HL-60/S4 treated with phorbol 12-myristate 13-acetate at 8.2 ng/mL for 4 days and 3 days (cell line): Measurements from ENCODE around the gene CSDE1.

ENCODE experiments used
- in situ Hi-C: fragments of 300-500 bp; cut with MboI; formaldehyde crosslinking; loops from 2 replicates; pipeline ENCODE4 v1.15.0; 2022; ENCODE audit warnings: low sequenced_read_pairs

Gene CSDE1

DNA sequence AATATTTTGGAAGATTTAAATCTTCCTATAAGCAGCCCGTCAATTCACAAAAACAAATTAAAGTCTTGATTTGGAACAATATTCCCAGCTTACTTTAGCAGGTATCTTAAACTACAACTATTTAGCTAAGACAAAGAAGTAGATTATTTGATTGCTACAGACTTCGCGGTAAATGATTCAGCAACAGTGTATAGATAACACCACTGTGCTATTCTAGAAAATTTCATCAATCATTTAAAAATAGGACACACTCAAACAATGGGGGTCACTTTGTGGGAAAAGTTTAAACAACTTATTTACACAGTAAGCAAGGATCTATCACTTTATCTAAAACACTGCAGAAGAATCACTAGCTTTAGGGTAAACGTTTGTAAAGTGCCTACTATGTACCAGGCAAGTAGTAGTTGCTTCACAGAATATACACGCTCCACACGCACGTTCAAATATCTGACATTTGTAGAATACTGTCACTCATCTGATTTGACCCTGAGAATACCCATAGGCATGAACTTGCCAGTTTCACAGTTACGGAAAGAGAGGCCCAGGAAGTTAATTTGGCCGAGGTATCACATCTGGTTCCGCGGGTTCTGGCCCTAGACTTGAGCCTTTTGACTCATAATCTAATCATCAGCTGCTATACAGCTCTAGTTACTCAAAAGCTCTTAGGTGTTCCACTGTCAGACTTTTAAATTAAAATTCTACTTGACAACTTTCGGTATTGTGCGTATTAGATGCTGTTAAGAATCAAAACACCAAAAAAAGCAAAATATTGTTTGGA is 88.8 kb downstream of the CSDE1 start:
- in situ Hi-C loops: no loop called here

DNA sequence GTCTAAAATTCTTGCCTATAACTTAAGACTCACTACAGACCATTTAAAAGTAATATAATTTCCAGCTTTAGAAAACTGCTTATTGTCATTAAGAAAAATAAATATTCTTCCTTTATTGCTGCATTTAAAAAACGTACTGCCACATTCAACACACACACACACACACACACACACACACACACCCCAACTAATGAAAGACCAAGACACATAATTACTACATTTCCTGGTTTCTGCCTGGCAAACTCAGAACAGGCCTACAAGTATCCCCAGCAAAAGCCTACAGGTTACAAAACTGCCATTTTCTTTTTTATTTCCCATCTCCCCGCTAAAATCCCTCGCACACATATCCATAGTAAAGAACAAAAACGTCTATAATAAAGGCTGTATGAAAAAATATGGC is 89.4 kb downstream of the CSDE1 start:
- in situ Hi-C loops: no loop called here

DNA sequence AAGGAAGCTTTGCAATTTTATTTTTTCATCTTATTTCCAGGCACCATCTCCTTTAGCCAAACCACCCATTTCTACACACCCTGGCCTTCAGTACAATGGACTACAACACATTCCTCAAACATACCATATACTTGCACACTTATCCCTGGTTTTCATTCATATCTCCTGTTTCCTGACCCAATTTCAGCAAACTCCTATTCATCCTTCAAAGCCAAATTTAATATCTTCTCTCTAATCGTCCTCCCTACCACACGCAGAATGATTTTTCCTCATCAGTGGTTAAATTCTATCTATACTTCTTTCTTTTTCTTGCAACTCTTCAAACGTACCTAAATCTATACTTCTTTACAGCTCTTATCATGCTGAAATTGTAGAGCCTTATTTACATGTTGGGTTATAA is 90.8 kb downstream of the CSDE1 start:
- in situ Hi-C loops: no loop called here
